ENCODE data around the gene VPS41. TPM values are rescaled to one million over a fixed set of nuclear protein-coding genes. Genes with fewer than 3 reads are reported as not detected.
"Not testable (repeated sequence)": the region's sequence is repeated elsewhere in the genome, so short reads cannot be mapped to it uniquely, and the experiment has no call there.

Gene VPS41
- polyA plus RNA-seq, 1 of the 3 experiments (the other 2 are of a cell fraction): 20.4 TPM

- Histone ChIP-seq H3K36me3 (replicated peaks in 1 of 2; ENCODE audit: control insufficient read depth in 1 of 2, insufficient read depth in 2 of 2, low read length in 1 of 2) (no peaks in the 10 kb centered on the region), H3K27me3 (ENCODE audit: insufficient read depth) (peaks cover 1% of the 10 kb centered on the region; the same call in 1 of the 2 replicates), H3K4me3 (ENCODE audit: low read depth in 2 of 2, low read length in 1 of 2) (no peak overlapping the region), H3K9me2 (no peaks in the 10 kb centered on the region), H2AFZ (ENCODE audit: low read depth) (no peak overlapping the region), H3K27ac (ENCODE audit: low read depth in 2 of 2, low read length in 1 of 2) (no peak overlapping the region), H3K9ac (no peak overlapping the region), H3K4me2 (no peak overlapping the region), H3K9me3 (no peaks in the 10 kb centered on the region), H4K20me1 (ENCODE audit: insufficient read depth) (no peaks in the 10 kb centered on the region), H3F3A (replicated peaks; ENCODE audit: insufficient read depth) (no peaks in the 10 kb centered on the region), H3K79me2 (ENCODE audit: insufficient read depth) (no peaks in the 10 kb centered on the region), H3K4me1 (ENCODE audit: control insufficient read depth in 1 of 2, insufficient read depth in 2 of 2, low read depth in 1 of 2, low read length in 1 of 2) (no peaks in the 10 kb centered on the region)
- 14% methylated on average over 1 of the region's 1 CpG for WGBS (ENCODE audit: low lambda C conversion rate)
- ChIA-PET CTCF (no interaction called here), POLR2A (no interaction called here)
- TF ChIP-seq USF2 (IDR thresholded peaks at IDR 0.05; ENCODE audit: borderline replicate concordance, low read depth, low read length) (no peak), YY1 (IDR thresholded peaks at IDR 0.05; ENCODE audit: low read depth) (no peak), CTCF (IDR thresholded peaks at IDR 0.05) (no peak), MXI1 (IDR thresholded peaks at IDR 0.05; ENCODE audit: low read depth, low read length) (no peak), PBX3 (IDR thresholded peaks at IDR 0.05) (no peak), JUND (IDR thresholded peaks at IDR 0.05) (no peak), NFIC (IDR thresholded peaks at IDR 0.05; ENCODE audit: borderline replicate concordance) (no peak)
- no peak for DNase-seq
These were observed 41.3 kb upstream of the VPS41 start for GRCh38 chr7:38950309-38950708.

GRCh38 chr7:38947541-38947940 is 38.5 kb upstream of the VPS41 start:
- H2AFZ ChIP-seq (ENCODE audit: low read depth); H3K4me3 ChIP-seq (ENCODE audit: low read depth in 2 of 2, low read length in 1 of 2); H3K4me2 ChIP-seq; H3K9ac ChIP-seq; H3K79me2 ChIP-seq (ENCODE audit: insufficient read depth); H3K27ac ChIP-seq (ENCODE audit: low read depth in 2 of 2, low read length in 1 of 2); H3K27me3 ChIP-seq (ENCODE audit: insufficient read depth); H3K9me2 ChIP-seq; H3K9me3 ChIP-seq; H3K36me3 ChIP-seq (replicated peaks in 1 of 2; ENCODE audit: control insufficient read depth in 1 of 2, insufficient read depth in 2 of 2, low read length in 1 of 2); POLR2A ChIA-PET; H4K20me1 ChIP-seq (ENCODE audit: insufficient read depth); H3F3A ChIP-seq (replicated peaks; ENCODE audit: insufficient read depth); DNase-seq; H3K4me1 ChIP-seq (ENCODE audit: control insufficient read depth in 1 of 2, insufficient read depth in 2 of 2, low read depth in 1 of 2, low read length in 1 of 2): not testable (repeated sequence)
- 27% methylated on average over 4 of the region's 4 CpGs for WGBS (ENCODE audit: low lambda C conversion rate)
- CTCF ChIA-PET: interaction anchor here (0.6 kb wide), 1 partner anchor 18 kb away, joined by 3 read pairs; no protein-coding TSS in a partner anchor
